ENCODE results near the gene IL20.
A peak's percentile ranks its signal among the peaks of the same experiment; 100 is the strongest.

Gene IL20

DNA sequence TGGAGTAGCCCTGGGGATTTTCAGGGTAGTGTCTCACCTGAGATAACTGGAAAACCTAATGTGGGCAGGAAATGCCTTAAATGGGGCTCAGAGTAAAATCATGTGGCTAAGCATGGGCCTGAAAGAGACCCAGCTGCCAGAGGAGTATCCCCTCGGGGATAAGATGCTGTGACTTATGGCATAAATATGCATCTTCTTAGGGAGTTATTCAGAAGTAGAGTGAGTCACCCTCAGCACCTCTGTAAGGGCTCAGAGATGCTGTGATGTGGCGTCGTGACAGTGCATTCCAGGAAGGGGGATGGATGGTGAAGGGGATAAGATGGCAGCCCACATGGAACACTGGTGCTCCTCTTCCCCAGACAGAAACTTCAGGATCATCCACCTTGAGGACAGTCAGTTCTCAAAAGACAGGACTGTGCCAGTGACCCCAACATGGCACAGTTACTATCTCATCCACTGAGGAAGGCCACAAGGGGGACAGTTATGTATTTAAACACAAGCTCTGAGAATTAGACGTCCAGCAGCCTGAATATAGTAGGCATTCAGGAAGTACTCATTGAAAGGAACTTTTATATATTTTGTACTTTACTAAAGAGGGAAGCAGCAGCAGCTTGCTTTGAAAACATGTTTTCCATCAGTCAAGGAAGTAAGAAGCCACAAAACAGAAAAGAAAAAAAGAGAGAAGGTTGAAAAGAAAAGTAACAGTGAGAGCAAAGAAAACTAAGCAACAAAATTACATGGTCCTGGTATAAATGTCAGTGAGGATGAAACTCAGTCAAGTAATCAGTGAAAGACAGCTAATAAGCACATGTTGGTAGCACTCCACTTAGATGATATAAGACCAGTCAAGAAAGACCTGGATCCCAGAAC, 40.1 kb downstream of the IL20 start:
- no peak for DNase-seq

DNA sequence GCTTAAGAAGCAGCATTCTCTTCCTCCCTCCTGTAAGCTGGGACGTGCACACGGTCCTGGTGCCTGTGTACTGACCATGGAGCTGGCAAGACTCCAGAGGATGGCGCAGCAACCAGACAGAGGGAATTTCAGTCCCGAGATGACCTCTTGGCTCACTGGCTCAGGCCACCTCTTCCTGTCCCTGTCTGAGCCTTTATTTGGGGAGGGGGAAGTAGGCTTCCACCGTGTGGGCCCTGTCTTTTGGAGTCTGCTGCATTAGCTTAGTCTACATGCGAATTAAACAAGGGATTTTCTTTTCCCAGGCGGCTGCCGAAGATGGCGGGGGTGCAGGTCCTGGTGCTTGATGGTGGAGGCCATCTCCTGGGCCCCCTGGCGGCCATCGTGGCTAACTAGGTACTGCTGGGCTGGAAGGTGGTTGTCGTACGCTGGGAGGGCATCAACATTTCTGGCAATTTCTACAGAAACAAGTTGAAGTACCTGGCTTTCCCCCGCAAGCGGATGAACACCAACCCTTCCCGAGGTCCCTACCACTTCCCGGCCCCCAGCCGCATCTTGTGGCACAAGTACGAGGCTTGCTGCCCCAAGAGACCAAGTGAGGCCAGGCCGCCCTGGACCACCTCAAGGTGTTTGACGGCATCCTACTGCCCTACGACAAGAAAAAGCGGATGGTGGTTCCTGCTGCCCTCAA, 42.0 kb downstream of the IL20 start:
- no peak for DNase-seq

DNA sequence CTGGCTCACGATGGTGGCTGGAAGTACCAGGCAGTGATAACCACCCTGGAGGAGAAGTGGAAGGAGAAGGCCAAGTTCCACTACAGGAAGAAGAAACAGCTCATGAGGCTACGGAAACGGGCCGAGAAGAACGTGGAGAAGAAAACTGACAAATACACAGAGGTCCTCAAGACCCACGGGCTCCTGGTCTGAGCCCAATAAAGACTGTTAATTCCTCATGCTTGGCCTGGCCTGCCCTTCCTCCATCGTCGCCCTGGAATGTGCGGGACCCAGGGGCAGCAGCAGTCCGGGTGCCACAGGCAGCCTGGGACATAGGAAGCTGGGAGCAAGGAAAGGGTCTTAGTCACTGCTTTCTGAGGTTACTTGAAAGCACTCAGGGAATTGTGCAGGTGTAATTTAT, 42.6 kb downstream of the IL20 start:
- no peak for DNase-seq

DNA sequence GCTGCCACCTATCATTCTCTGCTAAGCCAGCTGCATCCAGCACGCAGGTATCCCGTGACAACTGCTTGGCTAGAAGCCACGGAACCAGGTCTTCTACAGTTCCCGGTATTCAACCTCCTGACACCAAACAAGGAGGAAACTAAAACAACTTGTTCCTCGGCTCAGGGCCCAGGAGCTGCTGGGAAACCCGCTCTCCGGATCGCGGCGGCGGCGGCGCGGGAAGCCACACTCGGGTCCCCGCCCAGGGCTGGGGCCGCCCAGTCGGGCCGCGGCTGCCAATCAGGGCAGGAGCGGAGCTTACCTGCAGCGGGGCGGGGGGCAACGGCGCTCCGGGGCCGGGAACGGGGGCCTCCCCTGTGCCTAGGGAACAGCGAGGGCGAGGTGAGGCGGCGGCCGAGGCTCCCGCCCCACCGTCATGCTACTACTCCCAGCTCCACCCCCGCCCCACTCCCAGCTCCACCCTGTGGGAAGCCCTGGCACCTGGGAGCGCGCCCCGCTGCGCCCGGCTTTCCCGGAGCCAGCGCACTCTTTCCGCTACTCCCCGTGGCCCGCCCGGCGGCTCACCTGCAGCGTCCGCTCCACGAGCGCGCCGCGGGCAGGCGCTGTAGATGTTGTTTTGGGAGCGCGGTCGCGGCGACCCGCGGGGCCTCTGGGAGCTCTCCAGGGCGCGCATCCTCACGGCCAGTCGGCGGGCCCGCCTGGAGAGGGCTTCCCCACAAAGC, 43.9 kb downstream of the IL20 start:
- peak; percentile 69 for DNase-seq

DNA sequence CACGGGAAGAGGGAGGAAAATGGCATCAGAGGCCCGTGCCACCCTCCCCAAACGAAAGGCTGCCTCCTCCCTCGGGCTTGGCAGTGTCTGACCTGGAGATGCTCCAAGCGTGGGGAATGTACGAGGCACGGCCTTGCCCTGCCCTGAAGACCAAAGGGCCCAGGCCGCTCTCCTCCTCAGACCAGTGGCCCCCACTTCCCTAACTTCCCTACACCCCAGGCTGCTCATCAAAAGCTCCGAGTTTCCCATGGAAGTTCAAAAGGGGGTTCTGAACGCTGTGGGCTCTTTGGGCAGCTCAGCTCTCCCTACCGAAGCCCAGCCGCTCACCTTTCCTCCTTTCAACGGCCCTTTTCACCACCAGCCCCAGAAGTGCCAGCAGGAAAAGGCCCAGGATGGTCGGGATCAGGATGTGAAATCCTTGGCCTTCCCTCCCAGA, 44.5 kb downstream of the IL20 start:
- no peak for DNase-seq

DNA sequence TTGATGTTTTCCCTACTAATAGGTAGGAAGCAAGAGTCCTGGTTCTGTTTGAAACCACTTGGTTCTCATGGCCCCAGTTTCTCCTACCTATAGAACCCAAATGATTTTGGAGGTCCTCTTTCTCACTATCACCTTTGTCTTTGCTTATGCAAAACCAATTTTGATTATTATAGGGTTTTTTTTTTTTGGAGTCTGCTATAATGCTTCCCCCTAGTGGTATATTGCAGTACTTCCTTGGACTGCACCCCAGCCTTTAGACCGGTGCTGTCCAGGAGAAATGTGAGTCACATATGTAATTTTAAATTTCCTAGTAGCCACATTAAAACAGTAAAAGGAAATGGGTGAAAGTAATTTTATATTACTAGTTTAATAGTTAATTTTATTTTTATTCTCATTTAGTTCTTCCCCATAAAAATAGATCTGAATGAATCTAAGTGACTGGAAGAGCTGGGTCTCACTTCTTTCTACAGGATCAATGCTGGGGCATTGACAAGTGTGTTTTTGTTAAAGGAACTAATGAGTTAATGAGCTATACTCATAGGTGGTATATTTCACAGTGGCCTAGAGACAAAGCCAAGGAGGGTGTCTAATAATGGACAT, 45.7 kb downstream of the IL20 start:
- no peak for DNase-seq

DNA sequence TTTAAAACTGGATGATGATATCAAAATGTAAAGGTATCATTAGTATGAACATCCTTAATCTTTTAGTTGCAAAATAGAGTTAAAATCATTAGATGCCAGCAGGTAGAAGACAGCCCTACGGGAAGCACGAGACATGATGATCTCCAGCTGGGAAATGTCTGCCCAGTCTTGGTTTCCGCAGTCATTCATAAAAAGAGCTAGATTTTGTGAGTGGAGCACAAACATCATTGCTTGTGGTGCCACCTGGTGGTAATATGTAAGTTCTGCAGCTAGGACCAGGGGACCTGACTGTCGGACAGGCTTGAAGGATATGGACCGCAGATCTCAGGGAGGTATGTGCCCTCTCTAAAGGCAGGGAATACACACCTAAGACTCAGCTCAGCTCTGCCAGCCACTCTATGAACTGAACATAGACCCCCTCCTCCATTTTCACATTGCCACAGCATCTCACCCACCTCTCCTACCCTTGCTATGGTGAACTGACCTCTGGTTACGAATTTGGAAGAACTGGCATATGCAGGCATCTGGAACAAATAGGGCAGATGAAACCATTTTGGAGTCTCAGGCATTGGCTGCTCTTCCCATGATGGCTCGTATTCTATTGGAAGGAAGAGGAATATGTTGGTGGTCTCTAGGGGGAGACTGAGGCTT, 47.1 kb downstream of the IL20 start:
- DNase-seq, result peak; percentile 81

DNA sequence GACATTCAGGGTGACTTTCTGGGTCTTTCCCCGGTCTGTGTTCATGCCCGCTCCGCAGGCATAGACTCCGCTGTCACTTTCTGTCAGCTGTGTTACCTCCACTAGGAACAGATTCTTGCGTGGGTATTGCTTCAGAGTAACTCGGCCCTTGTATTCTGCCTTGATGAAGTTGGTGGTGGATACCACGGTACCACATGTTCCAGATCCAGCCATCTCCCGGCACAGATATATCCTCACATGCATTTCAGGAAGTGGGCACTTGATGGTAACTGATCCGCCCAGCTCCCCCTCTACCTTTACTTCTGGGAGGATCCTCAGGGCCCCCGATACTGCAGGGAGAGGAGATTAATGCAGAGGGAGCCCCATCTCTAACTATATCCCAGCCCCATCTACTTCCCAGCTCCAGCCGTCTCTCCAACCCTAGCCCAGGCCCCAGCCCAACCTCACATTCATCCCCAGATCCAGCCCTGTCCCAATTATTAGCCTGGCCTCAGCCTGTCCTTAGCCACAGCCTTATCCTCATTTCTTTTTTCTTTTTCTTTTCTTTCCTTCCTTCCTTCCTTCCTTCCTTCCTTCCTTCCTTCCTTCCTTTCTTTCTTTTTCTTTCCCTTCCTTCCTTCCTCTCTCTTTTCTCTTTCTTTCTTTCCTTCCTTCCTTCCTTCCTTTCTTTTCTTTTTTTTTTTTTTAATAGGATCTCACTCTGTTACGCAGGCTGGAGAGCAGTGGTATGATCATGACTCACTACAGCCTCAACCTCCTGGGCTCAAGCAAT, 48.5 kb downstream of the IL20 start:
- no peak for DNase-seq

DNA sequence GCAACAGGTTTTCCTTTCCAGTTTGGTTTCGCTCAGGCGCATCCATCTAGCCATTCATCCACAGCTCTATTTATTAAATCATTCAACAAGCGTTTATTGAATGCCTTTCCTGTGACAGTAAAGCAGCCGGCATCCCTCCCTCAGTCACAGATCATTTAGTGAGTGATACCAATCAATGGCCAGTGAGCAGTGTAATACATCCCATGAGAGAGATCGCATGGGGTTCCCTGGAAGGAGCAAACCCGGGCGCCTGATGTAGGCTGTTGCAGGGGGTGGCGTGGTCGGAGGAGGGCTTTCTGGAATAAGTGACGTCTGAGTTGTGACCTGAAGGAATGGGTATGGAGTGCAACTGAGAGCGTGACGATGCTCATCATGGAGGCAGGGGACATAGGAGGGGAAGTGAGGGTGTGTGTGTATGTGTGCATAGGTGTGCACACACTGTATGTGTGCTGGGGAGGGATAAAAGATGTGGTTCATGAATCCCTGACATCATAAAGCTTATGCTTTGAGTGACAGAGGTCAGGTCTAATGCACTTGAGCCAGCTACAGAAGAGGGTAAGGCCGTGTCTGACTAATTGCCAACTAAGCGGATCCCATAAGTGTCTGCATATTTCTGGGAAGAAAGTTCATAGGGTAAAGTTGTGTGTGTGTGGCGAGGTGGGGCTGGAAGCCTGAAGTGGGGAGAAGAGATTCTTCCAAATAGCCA, 49.8 kb downstream of the IL20 start:
- DNase-seq, result no peak

DNA sequence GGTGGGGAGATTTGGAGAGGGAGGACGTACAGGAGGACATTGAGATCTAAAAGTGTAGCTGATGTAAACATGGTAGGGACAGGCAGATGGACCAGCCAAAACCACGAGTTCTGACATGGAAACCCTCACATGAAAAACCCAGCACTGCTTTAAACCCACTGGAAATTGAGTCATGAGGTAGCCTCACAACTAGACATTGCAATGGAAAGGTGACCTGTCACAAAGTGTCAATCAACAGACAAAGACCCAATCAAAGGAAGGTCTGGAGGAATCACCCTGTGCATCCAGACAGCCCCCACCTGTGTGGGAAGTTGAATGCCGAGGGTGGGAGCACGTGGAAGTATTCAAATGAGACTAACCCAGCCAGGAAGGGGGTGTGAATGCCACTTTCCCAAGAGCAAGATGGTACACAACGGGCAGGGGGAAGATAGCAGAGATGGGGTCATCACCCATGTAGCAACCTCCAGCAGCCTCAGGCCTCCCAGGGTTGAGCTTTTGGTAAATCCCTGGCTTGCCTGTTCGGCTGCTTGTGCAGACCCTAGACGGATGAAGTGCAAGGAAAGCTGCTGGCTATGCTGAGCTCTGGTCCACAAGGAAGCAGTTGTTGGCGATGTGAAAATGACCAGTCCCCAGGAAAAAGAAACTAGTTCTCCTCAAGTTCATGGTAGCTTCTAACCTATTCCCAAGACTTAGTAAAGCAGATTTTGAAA, 50.7 kb downstream of the IL20 start:
- DNase-seq, result no peak

DNA sequence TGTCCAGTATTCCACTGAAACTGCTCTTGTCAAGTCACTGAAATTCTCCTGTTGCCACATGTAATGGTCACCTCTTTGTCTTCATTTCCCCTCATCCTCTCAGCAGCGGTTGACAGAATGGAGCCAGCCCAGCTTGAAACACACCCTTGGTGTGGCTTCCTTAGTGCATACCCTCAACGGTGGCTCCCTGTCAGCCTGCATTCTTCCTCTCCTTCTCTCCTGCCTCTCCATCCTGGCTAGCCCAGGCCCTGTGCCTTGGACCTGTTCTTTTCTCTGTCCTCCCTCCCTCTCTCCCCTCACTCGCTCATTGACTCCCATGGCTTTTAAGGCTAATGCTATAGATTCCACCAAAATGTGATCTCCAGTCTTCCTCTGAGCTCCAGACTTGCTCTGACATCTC, 52.7 kb downstream of the IL20 start:
- DNase-seq, result no peak
